A549 (cell line): ENCODE measurements around the gene NCAM2.

Experiments
- CEBPB ChIP-seq, 2 experiments: fragments of >200 bp in 1 of 2; sonication (Bioruptor Twin) in 1 of 2; formaldehyde crosslinking in 1 of 2; IDR thresholded peaks; 2 replicates each; pipeline ENCODE4 v1.6.1; 2012 to 2016
- JUNB ChIP-seq: fragments of >200 bp; sonication (Bioruptor Twin); formaldehyde crosslinking; IDR thresholded peaks from 2 replicates; pipeline ENCODE4 v1.6.1; 2016
- MAZ ChIP-seq: fragments of 150-350 bp; IDR thresholded peaks from 2 replicates; pipeline ENCODE4 v1.6.1; 2014; ENCODE audit warnings: antibody characterized with exemption, low read depth, low read length, borderline replicate concordance
- POLR2A ChIP-seq: IDR thresholded peaks from 2 replicates; pipeline ENCODE4 v1.6.1; 2012; ENCODE audit warnings: mild to moderate bottlenecking, low read length
- TF ChIP-seq, protein P1 (sequence below): fragments of 200-600 bp; sonication (generic); IDR thresholded peaks from 2 replicates; pipeline ENCODE4 v1.6.1; 2016; ENCODE audit warnings: antibody characterized with exemption, mild to moderate bottlenecking, moderate library complexity
- TF ChIP-seq, protein P2 (sequence below): fragments of >200 bp; sonication (Bioruptor Twin); formaldehyde crosslinking; IDR thresholded peaks from 3 replicates; pipeline ENCODE4 v1.5.1; 2016

DNA sequence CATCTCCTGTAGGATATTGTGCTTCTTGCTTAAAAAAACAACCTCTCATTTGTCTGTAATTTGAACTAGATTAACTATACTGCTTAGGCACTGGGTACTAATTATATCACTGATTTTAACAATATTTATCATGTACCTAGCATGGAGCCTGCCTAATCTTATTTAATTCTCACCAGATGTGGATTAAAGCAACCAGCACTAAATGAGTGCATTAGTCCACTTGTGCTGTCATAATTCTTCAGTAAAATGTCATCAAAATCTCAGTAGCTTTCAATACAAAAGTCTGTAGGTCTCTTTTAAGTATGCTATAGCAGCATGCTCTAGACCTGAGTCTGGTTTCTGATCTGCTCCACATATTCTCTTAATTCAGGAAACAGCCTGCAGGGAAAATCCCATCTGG is 368.1 kb downstream of the NCAM2 start:
- TF ChIP-seq, protein P1, sequence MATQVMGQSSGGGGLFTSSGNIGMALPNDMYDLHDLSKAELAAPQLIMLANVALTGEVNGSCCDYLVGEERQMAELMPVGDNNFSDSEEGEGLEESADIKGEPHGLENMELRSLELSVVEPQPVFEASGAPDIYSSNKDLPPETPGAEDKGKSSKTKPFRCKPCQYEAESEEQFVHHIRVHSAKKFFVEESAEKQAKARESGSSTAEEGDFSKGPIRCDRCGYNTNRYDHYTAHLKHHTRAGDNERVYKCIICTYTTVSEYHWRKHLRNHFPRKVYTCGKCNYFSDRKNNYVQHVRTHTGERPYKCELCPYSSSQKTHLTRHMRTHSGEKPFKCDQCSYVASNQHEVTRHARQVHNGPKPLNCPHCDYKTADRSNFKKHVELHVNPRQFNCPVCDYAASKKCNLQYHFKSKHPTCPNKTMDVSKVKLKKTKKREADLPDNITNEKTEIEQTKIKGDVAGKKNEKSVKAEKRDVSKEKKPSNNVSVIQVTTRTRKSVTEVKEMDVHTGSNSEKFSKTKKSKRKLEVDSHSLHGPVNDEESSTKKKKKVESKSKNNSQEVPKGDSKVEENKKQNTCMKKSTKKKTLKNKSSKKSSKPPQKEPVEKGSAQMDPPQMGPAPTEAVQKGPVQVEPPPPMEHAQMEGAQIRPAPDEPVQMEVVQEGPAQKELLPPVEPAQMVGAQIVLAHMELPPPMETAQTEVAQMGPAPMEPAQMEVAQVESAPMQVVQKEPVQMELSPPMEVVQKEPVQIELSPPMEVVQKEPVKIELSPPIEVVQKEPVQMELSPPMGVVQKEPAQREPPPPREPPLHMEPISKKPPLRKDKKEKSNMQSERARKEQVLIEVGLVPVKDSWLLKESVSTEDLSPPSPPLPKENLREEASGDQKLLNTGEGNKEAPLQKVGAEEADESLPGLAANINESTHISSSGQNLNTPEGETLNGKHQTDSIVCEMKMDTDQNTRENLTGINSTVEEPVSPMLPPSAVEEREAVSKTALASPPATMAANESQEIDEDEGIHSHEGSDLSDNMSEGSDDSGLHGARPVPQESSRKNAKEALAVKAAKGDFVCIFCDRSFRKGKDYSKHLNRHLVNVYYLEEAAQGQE, result no peak
- TF ChIP-seq JUNB, result no peak
- TF ChIP-seq MAZ, result no peak
- TF ChIP-seq POLR2A, result no peak
- TF ChIP-seq CEBPB (IDR thresholded peaks at IDR 0.05), result no peak
- TF ChIP-seq, protein P2, sequence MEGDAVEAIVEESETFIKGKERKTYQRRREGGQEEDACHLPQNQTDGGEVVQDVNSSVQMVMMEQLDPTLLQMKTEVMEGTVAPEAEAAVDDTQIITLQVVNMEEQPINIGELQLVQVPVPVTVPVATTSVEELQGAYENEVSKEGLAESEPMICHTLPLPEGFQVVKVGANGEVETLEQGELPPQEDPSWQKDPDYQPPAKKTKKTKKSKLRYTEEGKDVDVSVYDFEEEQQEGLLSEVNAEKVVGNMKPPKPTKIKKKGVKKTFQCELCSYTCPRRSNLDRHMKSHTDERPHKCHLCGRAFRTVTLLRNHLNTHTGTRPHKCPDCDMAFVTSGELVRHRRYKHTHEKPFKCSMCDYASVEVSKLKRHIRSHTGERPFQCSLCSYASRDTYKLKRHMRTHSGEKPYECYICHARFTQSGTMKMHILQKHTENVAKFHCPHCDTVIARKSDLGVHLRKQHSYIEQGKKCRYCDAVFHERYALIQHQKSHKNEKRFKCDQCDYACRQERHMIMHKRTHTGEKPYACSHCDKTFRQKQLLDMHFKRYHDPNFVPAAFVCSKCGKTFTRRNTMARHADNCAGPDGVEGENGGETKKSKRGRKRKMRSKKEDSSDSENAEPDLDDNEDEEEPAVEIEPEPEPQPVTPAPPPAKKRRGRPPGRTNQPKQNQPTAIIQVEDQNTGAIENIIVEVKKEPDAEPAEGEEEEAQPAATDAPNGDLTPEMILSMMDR, result no peak
